GM04503 (cell line): Measurements from ENCODE around the gene KCNIP3.
A peak's percentile ranks its signal among the peaks of the same experiment; 100 is the strongest.
"Not testable (repeated sequence)": the region's sequence is repeated elsewhere in the genome, so short reads cannot be mapped to it uniquely, and the experiment has no call there.

Experiments used
- DNase-seq: peaks from one replicate; pipeline ENCODE4 v3.0.0-alpha.2; 2012; ENCODE audit warnings: low read depth

Gene KCNIP3

GRCh38 chr2:95411239-95411638 is 114.1 kb downstream of the KCNIP3 start:
- DNase-seq, result not testable (repeated sequence)

- not testable (repeated sequence) for DNase-seq
These were observed 117.0 kb downstream of the KCNIP3 start for GRCh38 chr2:95414015-95414594.

GRCh38 chr2:95415138-95415537 is 118.0 kb downstream of the KCNIP3 start:
- not testable (repeated sequence) for DNase-seq

GRCh38 chr2:95415561-95415960 is 118.4 kb downstream of the KCNIP3 start:
- DNase-seq, result not testable (repeated sequence)

- DNase-seq, result not testable (repeated sequence)
These were observed 130.2 kb downstream of the KCNIP3 start for GRCh38 chr2:95427196-95427867.

GRCh38 chr2:95429748-95430467 is 132.8 kb downstream of the KCNIP3 start:
- not testable (repeated sequence) for DNase-seq

- DNase-seq, result not testable (repeated sequence)
These were observed 136.2 kb downstream of the KCNIP3 start for GRCh38 chr2:95433373-95433772.

GRCh38 chr2:95433973-95434372 is 136.8 kb downstream of the KCNIP3 start:
- not testable (repeated sequence) for DNase-seq

- DNase-seq, result peak; percentile 50
These were observed 137.4 kb downstream of the KCNIP3 start for GRCh38 chr2:95434507-95435076.

GRCh38 chr2:95435162-95435871 is 138.2 kb downstream of the KCNIP3 start:
- DNase-seq, result not testable (repeated sequence)
